Body of pancreas (tissue), 4 donors: Measurements from ENCODE around the gene MVP. TPM values are rescaled to one million over a fixed set of nuclear protein-coding genes. Genes with fewer than 3 reads are reported as not detected.

Experiments
- ATAC-seq: fragments of 150-250 bp; one replicate; pipeline ENCODE4 v1.9.1; 2016
- DNase-seq, 4 donors: peaks; one replicate each; pipeline ENCODE4 v3.0.0-alpha.2; 2019
- H3K27ac ChIP-seq, 4 donors: fragments of 200-600 bp; sonication (generic); 1 replicate in 3 of 4; 2 replicates in 1 of 4; pipeline versions ENCODE4 v1.5.1 to v1.6.1; 2016 to 2019; ENCODE audit warnings: mild to moderate bottlenecking in 1 of 4, mixed read lengths in 1 of 4, moderate library complexity in 1 of 4
- H3K27me3 ChIP-seq, 2 donors: fragments of 200-600 bp; sonication (generic); one replicate each; pipeline ENCODE4 v1.6.0; 2016; ENCODE audit warnings: mild to moderate bottlenecking in 1 of 2
- H3K36me3 ChIP-seq, 2 donors: fragments of 200-600 bp; sonication (generic); replicated peaks in 1 of 2; 2 replicates each; pipeline ENCODE4 v1.5.1; 2016; ENCODE audit warnings: low read depth in 2 of 2; ENCODE audit not compliant: insufficient read depth in 1 of 2
- H3K4me1 ChIP-seq: fragments of 200-600 bp; sonication (generic); one replicate; pipeline ENCODE4 v1.6.0; 2016
- H3K4me3 ChIP-seq, 2 donors: fragments of 200-600 bp; sonication (generic); 1 replicate in 1 of 2; 2 replicates in 1 of 2; pipeline ENCODE4 v1.5.1; 2016 to 2019
- H3K9me3 ChIP-seq, 3 donors: fragments of 200-600 bp; sonication (generic); 1 replicate in 2 of 3; 2 replicates in 1 of 3; pipeline ENCODE4 v1.5.1; 2016
- CTCF ChIP-seq, 7 experiments: fragments of 450-650 bp in 4 of 7; fragments of 200-600 bp in 3 of 7; sonication (generic) in 3 of 7; IDR thresholded peaks; one replicate each; pipeline ENCODE4 v1.5.1; 2016 to 2019; ENCODE audit warnings: antibody characterized with exemption in 7 of 7
- POLR2A ChIP-seq, 3 donors: fragments of 450-650 bp; IDR thresholded peaks; one replicate each; pipeline ENCODE4 v1.6.1; 2016; ENCODE audit warnings: antibody characterized with exemption in 3 of 3, mild to moderate bottlenecking in 2 of 3
- WGBS, 2 donors: methylation state at CpG; one replicate each; pipeline ENCODE4 v1.1.5; 2017; 5-methylcytosine and 5-hydroxymethylcytosine counted together
- intact Hi-C: fragments of 100-400 bp; cut with DNase I; formaldehyde crosslinking; loops from one replicate; pipeline ENCODE4 v1.15.1; 2023
- total RNA-seq, 2 donors: library from RNA; depleted of rRNA; stranded (reverse); fragments of >200 nt; gene quantifications; one replicate each; pipeline ENCODE4 v1.1.0, GENCODE V29; 2016

MVP gene
- total RNA-seq, 2 donors from 2014 or later = 75.5 to 139 TPM

- no peaks in the 10 kb centered on the region for H3K4me1 ChIP-seq
- no peak overlapping the region for H3K27ac ChIP-seq
- no peak for DNase-seq
- TF ChIP-seq CTCF (IDR thresholded peaks at IDR 0.05) (no peak), POLR2A (IDR thresholded peaks at IDR 0.05) (no peak)
- peaks cover 18 to 43% of the 10 kb centered on the region in 2 donors for H3K36me3 ChIP-seq
- no peaks in the 10 kb centered on the region for H3K9me3 ChIP-seq
- ATAC-seq = no peak
- 89% methylated on average over 4 to 8 of the region's 8 CpGs for WGBS, 2 donors
- H3K4me3 ChIP-seq = no peak overlapping the region
- H3K27me3 ChIP-seq = no peaks in the 10 kb centered on the region
- intact Hi-C loops = no loop called here
Measured at GRCh38 chr16:29843931-29844330, 23.7 kb downstream of the MVP start.

DNA sequence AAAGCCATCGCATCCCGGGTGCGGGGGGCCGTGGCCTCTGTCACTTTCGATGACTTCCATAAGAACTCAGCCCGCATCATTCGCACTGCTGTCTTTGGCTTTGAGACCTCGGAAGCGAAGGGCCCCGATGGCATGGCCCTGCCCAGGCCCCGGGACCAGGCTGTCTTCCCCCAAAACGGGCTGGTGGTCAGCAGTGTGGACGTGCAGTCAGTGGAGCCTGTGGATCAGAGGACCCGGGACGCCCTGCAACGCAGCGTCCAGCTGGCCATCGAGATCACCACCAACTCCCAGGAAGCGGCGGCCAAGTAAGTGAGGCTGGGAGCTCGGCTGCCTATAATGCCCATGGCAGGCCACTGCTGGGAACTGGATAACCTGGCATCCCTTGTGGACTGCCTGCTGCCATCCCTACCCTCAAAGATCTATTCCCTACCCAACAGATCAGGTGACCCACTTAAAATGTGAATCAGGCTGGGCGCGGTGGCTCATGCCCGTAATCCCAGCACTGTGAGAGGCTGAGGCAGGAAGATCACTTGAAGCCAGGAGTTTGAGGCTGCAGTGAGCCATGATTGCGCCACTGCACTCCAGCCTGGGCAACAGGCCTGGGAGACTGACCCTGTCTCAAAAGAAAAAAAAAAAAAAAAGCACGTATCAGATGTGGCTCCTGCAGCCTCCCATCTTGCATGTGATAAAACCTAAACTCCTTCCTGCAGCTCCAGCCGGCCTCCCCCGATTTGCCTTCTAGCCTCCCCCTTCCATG lies 24.5 kb downstream of the MVP start:
- intact Hi-C loops = no loop called here
- Histone ChIP-seq H3K36me3 (peaks cover 18 to 40% of the 10 kb centered on the region in 2 donors), H3K9me3 (no peaks in the 10 kb centered on the region), H3K4me3 (no peak overlapping the region), H3K27ac (no peak overlapping the region), H3K27me3 (no peaks in the 10 kb centered on the region), H3K4me1 (no peaks in the 10 kb centered on the region)
- no peak for ATAC-seq
- 87 to 88% methylated on average over 7 to 23 of the region's 28 CpGs for WGBS, 2 donors
- TF ChIP-seq CTCF (IDR thresholded peaks at IDR 0.05) (no peak), POLR2A (IDR thresholded peaks at IDR 0.05) (no peak)
- no peak for DNase-seq

GRCh38 chr16:29845656-29846055 lies 25.4 kb downstream of the MVP start:
- TF ChIP-seq POLR2A (IDR thresholded peaks at IDR 0.05) = no peak
- no peak for TF ChIP-seq CTCF (IDR thresholded peaks at IDR 0.05)
- Histone ChIP-seq H3K27me3 (no peaks in the 10 kb centered on the region), H3K4me1 (no peaks in the 10 kb centered on the region), H3K27ac (no peak overlapping the region), H3K4me3 (no peak overlapping the region), H3K36me3 (peaks cover 18 to 35% of the 10 kb centered on the region in 2 donors), H3K9me3 (no peaks in the 10 kb centered on the region)
- 95% methylated on average over 16 to 17 of the region's 18 CpGs for WGBS, 2 donors
- intact Hi-C loops = no loop called here
- DNase-seq = peak in 1 of 4 donors; percentile 51
- no peak for ATAC-seq

- Histone ChIP-seq H3K9me3 (no peaks in the 10 kb centered on the region), H3K36me3 (peaks cover 7 to 17% of the 10 kb centered on the region in 2 donors), H3K27ac (no peak overlapping the region), H3K4me3 (no peak overlapping the region), H3K4me1 (no peaks in the 10 kb centered on the region), H3K27me3 (no peaks in the 10 kb centered on the region)
- intact Hi-C loops = no loop called here
- WGBS, 2 donors = 27 to 38% methylated on average over 6 to 15 of the region's 15 CpGs
- TF ChIP-seq POLR2A (IDR thresholded peaks at IDR 0.05) = no peak
- TF ChIP-seq CTCF (IDR thresholded peaks at IDR 0.05) = peak; percentile 76 to 91 (median 85)
- DNase-seq (peak; percentile 70 to 82 (median 80)), ATAC-seq (peak; percentile 79)
Measured at GRCh38 chr16:29848420-29849297, 28.4 kb downstream of the MVP start.
